NT2/D1 (cell line): ENCODE results near the gene PLEKHA6.

ENCODE experiments used
- SUZ12 ChIP-seq: IDR thresholded peaks from 2 replicates; pipeline ENCODE4 v1.6.1; 2011; ENCODE audit not compliant: insufficient read length, insufficient read depth; ENCODE audit errors: extremely low read depth
- YY1 ChIP-seq: IDR thresholded peaks from 2 replicates; pipeline ENCODE4 v1.6.1; 2011; ENCODE audit not compliant: insufficient read length, insufficient read depth
- ZNF274 ChIP-seq: IDR thresholded peaks from 2 replicates; pipeline ENCODE4 v1.6.1; 2011; ENCODE audit warnings: mild to moderate bottlenecking, low read depth, low read length

DNA sequence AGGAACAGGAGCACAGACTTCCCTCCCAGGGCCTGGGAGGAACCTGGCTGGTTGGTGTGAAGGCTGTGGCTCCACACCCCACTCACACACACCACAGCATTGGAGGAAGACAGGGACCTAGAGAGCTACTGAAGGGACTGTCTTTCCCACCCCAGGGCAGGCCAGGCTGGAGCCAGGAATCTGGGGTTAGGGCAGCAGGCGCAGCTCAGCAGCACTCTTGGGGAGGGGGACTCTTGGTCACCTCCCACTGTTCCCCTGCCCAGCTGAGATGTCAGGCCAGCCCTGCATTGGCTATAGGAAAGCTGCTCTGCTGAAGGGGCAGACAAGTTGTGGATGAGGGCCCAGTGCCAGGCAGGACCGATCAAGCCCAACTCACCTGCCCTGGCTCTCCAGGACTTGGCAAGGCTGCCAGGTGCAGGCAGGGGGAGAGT is 1.6 kb upstream of the PLEKHA6 start:
- no peak for TF ChIP-seq SUZ12
- no peak for TF ChIP-seq YY1
- no peak for TF ChIP-seq ZNF274
